Kidney tubule cell (primary cell): Measurements from ENCODE around the gene PRKAG2.
"Not testable (repeated sequence)": the region's sequence is repeated elsewhere in the genome, so short reads cannot be mapped to it uniquely, and the experiment has no call there.

Source experiments
- DNase-seq: peaks from one replicate; pipeline ENCODE4 v3.0.0-alpha.2; 2018; ENCODE audit warnings: low spot score

PRKAG2 gene

GRCh38 chr7:151549083-151549482 is 327.8 kb downstream of the PRKAG2 start:
- DNase-seq, result no peak

DNA sequence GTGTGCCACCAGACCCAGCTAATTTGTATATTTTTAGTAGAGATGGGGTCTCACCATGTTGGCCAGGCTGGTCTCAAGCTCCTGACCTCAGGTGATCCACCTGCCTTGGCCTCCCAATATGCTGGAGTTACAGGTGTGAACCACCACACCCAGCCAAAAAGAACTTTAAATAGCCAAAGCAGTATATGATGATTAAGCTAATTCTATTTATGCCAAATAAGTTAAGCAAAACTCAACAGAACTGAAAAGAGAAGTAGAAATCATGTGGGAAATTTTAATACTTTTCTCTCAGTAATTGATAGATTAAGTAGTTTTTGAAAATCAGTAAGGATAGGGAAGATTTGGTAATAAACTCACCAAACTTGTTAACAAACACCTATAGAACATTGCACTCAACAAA is 332.7 kb downstream of the PRKAG2 start:
- no peak for DNase-seq

DNA sequence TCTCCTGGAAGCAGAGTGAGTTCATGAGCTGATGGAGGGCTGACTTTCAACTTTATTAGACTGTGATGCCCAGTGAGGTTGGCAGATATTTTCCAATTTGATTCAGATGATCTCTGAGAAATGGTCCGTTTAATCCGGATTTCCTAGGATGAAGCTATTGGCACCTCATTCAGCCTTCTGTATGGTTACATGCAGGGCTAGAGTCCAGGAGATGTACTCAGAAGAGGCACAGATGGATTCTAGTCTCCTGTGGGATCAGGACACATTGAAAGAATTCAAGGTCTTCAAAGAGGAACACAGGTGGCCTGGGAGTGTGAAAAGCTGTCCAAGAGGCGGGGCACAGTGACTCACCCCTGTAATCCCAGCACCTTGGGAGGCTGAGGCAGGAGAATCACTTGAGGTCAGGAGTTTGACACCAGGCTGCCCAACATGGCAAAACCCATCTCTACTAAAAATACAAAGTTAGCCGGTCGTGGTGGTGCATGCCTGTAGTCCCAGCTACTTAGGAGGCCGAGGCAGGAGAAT is 334.2 kb downstream of the PRKAG2 start:
- no peak for DNase-seq

GRCh38 chr7:151541709-151542499 is 335.0 kb downstream of the PRKAG2 start:
- DNase-seq, result no peak

GRCh38 chr7:151540146-151540545 is 336.8 kb downstream of the PRKAG2 start:
- DNase-seq, result no peak

DNA sequence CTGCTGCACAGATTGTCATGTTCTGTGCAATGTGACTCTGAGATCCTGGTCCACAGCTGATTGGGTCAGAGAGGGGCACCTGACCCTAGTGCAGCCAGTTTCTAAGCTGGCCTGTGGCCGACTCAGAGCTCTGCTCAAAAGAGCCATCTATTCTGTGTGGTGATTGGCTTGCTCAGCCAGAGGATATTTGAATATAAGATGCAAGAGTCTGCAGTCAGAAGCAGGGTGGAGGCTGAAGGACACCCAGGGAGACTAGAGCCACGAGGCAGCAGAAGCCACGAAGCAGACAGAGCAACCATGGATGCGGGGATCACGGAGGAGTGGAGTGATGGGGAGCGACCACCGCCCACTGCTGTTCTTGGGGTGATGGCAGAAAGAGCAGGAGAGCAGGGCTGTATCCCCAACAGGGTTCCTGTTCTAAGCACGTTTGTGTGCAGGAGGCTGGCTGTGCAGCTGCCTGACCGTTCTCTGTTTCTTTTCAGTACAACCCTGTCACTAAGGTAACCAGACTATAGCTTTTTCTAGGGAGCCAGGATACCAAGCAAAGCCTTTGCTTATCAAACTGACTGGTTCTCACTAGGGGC is 337.7 kb downstream of the PRKAG2 start:
- DNase-seq, result peak; percentile 14

GRCh38 chr7:151537818-151538561 is 338.9 kb downstream of the PRKAG2 start:
- DNase-seq, result no peak

DNA sequence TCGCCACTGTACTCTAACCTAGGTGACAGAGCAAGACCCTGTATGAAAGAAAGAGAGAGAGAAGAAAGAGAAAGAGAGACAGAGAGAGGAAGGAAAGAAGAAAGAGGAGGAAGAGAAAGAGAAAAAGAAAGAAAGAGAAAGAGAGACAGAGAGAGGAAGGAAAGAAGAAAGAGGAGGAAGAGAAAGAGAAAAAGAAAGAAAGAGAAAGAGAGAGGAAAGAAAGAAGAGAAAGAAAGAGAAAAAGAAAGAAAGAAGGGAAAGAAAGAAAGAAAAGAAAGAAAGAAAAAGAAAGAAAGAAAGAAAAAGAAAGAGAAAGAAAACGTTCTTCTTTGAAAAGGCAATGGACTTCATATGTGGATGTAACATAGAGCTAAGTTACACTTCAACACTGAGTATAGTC is 340.7 kb downstream of the PRKAG2 start:
- DNase-seq, result not testable (repeated sequence)

- no peak for DNase-seq
Observed at GRCh38 chr7:151529842-151530241, 347.1 kb downstream of the PRKAG2 start.

DNA sequence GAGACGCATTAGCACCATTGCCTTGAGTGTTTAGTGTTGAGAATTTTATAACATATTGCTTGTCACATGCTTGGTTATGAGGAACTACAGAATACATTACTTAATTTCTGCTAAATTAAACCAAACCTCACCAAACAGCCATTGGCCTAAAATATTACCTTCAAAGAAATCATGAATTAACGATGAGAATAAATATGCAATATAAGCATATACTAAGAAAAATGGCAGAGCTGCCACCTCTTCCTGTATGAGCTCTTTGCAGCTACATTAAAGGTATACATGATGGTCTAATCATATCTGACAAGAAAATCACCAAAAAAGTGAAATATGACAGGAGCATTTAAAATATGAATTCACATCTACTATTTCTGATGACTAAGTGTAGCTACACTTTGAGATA is 352.1 kb downstream of the PRKAG2 start:
- DNase-seq, result no peak

DNA sequence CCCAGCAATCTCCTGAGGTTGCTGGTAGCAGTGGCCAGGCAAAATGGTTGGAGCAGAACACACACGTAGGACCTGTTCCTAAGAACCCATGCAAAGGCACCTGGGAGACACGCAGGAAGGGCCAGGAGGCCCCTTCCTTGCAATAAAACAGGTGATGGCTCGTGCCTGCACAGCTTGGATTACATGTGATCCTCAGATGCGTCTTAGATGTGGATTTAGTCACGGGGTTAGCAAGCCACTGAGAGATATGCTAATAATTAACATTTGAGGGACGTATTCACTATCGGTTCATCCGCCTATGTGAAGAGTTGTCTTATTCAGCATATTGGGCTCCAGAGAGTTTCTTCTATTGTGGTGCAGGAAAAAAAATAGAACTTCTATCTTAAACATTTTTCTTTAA is 352.6 kb downstream of the PRKAG2 start:
- DNase-seq, result peak; percentile 45

DNA sequence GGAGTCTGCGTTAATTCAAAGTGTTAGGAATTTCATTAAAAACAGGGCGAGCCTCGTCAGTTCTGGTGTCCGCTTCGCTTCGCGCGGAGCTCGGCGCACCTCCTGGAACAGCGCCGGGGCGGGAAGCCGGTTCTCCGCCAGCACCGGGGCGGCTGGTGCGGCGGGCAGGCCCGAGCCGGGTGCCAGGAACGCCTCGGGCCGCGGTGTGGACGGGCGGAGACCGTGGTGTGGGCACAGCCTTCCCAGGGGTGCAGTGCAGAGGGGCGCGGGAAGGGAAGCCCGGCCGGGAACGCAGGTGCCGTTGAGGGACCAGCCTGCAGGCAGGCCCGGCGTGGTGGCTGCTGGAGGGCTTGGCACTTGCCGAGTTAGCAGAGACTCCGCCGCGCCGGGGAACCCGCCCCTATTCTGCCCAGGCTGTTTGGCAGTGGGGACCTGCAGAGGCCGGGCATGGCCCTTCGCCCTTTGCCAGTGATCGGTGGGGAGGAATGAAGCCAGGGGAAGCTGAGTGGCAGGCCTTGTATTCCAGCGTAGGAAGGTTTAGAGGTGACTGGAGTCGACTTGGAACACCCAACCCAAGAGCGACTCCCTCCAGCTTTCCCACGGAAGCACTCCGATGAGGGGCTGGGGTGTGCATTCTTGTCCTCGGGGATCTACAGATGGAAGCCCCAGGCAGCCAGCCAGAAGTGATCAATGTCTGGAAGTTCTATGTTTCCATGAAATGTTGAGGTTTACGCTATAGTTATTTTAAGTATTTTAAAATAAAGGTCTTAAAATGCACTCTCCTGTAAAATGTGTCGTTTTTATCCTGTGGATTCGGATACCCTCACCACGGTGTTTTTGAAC is 356.3 kb downstream of the PRKAG2 start:
- DNase-seq, result peak; percentile 57

DNA sequence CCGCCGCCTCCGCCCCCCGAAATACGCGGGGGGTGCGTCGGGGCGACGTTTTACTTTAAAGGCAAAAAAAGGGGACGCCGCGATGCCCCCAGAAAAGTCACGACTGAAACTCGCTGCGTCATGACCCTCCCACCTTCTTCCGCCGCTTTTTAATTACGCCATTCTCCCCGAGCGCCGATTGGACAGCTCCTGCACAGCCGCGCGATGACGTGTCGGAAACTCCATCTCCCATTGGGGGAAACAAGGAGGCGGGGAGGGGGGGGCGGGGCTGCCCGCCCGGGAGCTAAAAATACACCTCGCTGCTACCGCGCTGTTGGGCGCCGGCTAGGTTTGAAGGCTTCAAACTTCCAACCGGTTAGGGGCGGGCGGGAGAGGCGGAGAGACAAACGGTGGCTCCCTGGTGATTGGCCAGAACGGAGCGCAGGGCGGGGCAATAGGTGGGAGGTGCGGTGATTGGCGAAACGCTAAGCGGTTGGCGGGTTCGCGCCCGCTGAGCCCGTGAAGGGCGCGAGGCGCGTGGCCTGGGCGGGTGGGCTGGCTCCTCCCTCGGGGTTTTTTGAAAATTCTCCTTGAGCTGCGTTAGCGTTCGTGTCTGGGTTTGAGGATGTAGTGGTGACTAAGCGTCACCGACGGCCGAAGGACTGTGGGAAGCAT is 357.0 kb downstream of the PRKAG2 start, which contains the start of gene RHEB:
Gene RHEB (minus strand): TSS at position 131 of the 654 bp plus-strand sequence. CDS start 384 bp downstream, outside the sequence.
- DNase-seq, result peak; percentile 100

DNA sequence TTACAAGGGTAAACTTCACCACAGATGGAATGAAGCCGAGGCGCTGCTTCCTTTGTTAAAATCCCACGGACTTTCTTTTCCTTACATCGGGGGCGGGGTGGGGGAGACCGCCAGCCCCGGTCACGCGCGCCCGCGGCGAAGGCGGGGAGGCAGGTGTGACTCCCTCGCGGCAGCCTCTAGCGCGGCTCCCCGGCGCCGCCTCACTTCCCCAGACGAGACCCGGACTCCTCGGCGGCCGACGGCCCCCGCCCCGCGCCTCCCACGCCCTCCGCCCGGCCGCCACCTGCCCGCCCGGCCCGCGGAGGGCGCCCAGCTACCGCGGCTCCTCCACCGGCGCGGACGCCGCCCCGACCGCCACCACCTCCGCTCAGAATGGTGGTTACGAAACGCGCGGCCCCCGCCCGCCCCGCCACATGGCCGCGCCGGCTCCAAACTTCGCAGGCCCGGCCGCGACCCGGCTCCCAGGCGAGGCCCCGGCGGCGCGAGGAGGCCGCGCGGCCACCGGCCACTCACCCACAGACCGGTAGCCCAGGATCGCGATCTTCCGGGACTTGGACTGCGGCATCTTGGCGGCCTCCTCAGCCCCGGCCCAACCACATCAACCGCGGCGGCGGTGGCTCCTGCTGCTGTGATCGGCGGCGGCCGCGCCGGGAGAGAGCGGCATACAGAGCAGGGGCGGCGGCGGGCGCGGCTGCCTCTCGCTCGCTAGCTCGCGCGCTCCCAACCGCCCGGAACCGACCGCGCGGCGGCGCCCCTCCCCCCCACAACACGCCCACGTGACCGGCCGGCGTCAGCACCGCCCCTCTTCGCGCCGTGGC is 357.8 kb downstream of the PRKAG2 start:
- peak; percentile 44 for DNase-seq

GRCh38 chr7:151518105-151518946 is 358.6 kb downstream of the PRKAG2 start:
- DNase-seq, result peak; percentile 78

DNA sequence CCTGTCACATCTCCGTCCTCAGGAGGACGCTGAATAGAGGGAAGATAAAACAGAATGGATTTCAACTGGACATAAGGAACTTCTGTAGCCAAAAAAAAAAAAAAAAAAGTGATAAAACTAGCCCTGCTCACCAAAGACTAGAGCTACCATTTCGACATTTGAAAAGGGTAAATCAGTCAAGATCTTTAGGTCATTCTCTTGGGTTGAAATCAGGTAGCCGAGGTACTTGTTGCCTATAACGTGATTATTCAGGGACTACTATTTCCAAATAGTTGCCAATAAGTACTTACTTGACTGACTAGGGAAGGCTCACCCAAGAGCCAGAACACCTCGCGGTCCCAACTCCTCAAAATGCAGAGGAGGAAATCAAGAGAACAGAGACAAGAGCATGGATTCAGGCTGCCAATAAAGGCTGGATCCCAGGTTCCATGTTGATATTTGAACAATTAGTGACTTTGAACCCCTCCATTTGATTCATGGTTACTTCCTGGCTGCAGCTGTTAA is 359.3 kb downstream of the PRKAG2 start:
- DNase-seq, result no peak

GRCh38 chr7:151515276-151515565 is 361.7 kb downstream of the PRKAG2 start:
- DNase-seq, result no peak

GRCh38 chr7:151514461-151515275 is 362.2 kb downstream of the PRKAG2 start:
- DNase-seq, result no peak

DNA sequence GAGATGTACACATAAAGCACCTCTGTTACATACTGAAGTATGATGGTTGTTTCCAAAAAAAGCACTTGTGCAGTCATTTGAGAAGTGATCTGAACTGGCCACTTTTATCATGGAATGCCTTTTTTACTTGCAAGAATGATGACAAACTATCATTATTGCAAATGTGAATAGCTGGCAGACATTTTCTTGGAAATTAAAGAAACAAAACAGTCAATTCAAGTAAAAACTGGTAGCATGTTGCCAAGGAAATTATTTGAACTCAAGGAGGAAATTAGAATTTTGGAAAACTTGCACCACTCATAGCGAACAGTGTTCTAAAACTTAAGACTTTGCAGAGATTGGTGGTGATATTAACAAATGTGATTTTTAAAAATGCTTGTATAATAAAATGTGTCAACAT is 363.8 kb downstream of the PRKAG2 start:
- DNase-seq, result no peak
